NT2/D1 (cell line): ENCODE measurements around the gene TNS3.

ENCODE experiments used
- DNase-seq: peaks from one replicate; pipeline ENCODE4 v3.0.0-alpha.2; 2011; ENCODE audit warnings: low read depth, low spot score
- H3K27me3 ChIP-seq: 2 replicates; pipeline ENCODE4 v1.6.0; 2011; ENCODE audit warnings: mild to moderate bottlenecking; ENCODE audit not compliant: insufficient read length, insufficient read depth
- H3K36me3 ChIP-seq: 2 replicates; pipeline ENCODE4 v1.6.1; 2011; ENCODE audit warnings: mild to moderate bottlenecking, low read length, mixed read lengths; ENCODE audit not compliant: insufficient read depth, insufficient read length
- H3K4me1 ChIP-seq: 2 replicates; pipeline ENCODE4 v1.5.1; 2011; ENCODE audit not compliant: insufficient read depth, insufficient read length
- H3K4me3 ChIP-seq: 2 replicates; pipeline ENCODE4 v1.5.1; 2011; ENCODE audit warnings: low read depth; ENCODE audit not compliant: insufficient read length
- H3K9ac ChIP-seq: 2 replicates; pipeline ENCODE4 v1.6.0; 2011; ENCODE audit warnings: low read depth; ENCODE audit not compliant: insufficient read length
- H3K9me3 ChIP-seq: 2 replicates; pipeline ENCODE4 v1.5.1; 2011; ENCODE audit warnings: mild to moderate bottlenecking, low read length; ENCODE audit not compliant: insufficient read depth
- SUZ12 ChIP-seq: IDR thresholded peaks from 2 replicates; pipeline ENCODE4 v1.6.1; 2011; ENCODE audit not compliant: insufficient read length, insufficient read depth; ENCODE audit errors: extremely low read depth
- YY1 ChIP-seq: IDR thresholded peaks from 2 replicates; pipeline ENCODE4 v1.6.1; 2011; ENCODE audit not compliant: insufficient read length, insufficient read depth
- ZNF274 ChIP-seq: IDR thresholded peaks from 2 replicates; pipeline ENCODE4 v1.6.1; 2011; ENCODE audit warnings: mild to moderate bottlenecking, low read depth, low read length

TNS3 gene

DNA sequence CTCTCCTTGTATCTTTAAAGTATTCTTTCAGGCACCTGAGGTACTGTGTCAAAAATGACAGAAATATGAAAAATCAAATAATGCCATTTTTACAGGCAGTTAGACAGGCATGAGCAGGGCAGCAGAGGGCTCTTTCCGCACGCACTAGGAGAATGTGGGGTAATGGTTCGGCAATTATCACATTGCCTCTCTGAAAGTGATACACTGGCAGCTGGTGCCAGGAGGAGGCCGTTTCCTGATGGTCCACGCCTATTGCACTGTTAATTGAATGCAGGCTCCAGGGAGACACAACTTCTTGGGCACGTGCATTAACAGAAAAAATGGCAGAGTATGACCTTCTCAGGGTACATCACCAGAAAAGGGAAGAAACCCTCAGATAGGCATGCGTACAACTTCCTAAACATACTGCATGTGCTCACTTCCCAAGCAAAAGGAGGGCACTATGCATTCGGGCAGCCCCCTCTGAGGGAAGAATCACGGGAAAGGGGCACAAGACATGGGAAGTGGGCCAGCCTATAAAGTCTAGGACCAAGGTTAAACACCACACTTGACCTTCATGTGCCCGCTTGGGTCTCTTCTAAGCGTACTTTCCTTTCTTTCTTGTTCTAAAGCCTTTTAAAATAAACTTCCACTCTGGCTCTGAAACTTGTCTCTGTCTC is 161.7 kb downstream of the TNS3 start:
- H3K4me1 ChIP-seq: peaks cover 5% of the 10 kb centered on the region
- no peak for DNase-seq

DNA sequence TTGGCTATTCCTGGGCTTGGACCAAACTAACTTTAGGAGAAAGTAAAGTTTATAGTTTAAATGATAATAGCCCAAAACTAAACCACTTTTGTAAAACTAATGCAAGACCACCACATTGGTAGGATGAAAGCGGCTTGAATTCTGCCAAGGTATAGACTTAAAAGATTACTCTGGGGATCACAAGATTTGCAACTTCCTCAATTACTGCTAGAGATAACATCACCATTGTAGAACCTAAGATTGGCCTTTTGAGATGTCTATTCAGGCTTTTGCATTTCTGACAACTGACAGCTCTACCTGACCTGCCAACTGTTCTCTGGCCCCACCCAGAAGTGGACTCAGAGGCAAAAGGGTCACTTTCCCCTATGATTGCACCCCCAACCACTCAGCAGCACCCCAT is 162.4 kb downstream of the TNS3 start:
- Histone ChIP-seq H3K4me1 (peaks cover 5% of the 10 kb centered on the region), H3K4me3 (no peak overlapping the region), H3K9me3 (peaks cover 18% of the 10 kb centered on the region; the same call in 1 of the 2 replicates), H3K9ac (no peak overlapping the region), H3K27me3 (no peaks in the 10 kb centered on the region), H3K36me3 (peaks cover 88% of the 10 kb centered on the region)
- TF ChIP-seq SUZ12: no peak
- TF ChIP-seq YY1: no peak
- TF ChIP-seq ZNF274: no peak
- DNase-seq: no peak

More for the DNA sequence above, 161.7 kb downstream of the TNS3 start:
- H3K9me3 ChIP-seq: peaks cover 18% of the 10 kb centered on the region; the same call in 1 of the 2 replicates
- no peaks in the 10 kb centered on the region for H3K27me3 ChIP-seq
- H3K9ac ChIP-seq: no peak overlapping the region
- TF ChIP-seq SUZ12 (no peak), ZNF274 (no peak), YY1 (no peak)
- peaks cover 86% of the 10 kb centered on the region for H3K36me3 ChIP-seq
- H3K4me3 ChIP-seq: no peak overlapping the region

DNA sequence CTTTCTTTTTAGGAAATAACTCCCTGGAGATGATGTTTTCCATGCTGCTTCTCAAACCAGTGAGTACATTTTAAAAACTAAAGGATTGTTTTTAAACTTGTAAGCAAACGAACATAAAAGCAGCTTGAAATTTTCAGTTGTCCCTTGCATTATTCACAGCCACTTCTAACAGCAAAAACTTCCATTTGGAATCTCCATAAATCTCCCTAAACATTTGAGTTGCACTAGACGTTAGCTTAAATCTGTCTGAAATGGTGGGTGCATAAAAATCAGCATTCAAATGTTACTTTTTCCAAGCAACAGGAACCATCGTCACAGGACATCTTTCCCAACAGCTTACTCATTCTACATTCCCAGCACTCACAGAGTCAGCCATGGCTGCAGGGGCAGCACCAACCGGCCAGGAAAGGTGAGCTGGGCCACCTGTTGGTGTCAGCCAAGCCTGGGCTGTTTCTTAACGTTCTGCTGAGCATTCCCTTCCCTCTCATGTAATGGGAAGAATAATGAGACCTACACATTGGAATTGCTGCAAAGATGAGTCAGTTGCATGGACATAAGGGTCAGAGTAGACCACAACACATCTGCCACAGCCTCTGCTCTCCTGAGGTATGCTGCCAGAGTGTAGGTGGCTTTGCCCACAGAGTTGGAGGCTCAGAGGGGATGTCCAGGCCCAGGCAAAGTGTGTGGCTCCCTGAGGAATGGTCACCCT is 163.2 kb downstream of the TNS3 start:
- peaks cover 88% of the 10 kb centered on the region for H3K36me3 ChIP-seq

DNA sequence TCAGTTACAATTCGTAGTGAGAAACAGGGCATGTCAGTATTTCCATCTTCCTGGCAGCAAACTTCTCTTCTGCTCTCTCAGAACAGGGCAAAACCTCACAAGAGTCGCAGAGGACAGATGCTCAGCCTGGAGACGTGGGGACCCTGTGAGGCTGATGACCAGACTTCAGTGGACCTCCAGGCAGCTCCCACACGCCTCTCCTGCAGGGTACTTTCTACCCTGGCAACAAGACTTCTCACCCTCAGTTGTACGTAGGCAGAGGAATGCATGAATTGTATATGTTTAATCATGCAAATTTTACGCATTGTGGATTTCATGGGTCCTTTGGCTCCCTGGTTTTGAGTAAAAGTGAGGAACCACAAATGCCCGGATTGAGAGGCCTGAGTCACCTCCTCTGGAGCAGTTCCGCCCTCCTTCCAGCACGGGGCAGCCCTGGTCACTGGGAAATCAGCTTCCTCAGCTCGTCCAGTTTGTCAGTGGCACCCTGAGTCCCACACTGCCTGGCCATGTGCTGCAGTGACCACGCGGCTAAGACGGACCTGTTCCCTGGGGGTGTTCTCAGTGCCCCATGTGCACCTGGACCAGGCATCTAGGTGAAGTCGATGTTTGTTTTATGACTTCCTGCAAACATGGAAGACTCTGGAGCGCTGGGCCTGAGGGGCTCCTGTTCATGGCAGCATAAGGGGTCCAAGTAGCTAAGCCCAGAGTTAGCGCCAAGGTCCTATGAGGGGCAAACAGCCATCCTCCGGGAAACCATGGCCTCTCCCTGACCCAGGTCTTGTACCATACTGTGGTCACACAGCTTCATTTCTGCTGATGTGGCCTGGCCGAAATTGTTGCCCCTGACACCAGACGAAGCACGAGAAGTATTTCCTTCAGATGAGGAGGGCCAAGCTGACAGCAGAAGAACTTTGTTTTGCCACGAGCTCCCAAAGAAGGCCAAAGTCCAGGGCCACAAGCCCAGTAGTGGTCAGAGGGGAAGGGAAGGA is 165.1 kb downstream of the TNS3 start:
- Histone ChIP-seq H3K9ac (no peak overlapping the region), H3K4me1 (peaks cover 5% of the 10 kb centered on the region), H3K36me3 (peaks cover 85% of the 10 kb centered on the region), H3K27me3 (no peaks in the 10 kb centered on the region), H3K9me3 (peaks cover 18% of the 10 kb centered on the region; the same call in 1 of the 2 replicates), H3K4me3 (no peak overlapping the region)
- TF ChIP-seq ZNF274 (no peak), YY1 (no peak), SUZ12 (no peak)
- DNase-seq: no peak

More for the DNA sequence above, 163.2 kb downstream of the TNS3 start:
- no peak overlapping the region for H3K4me3 ChIP-seq
- H3K27me3 ChIP-seq: no peaks in the 10 kb centered on the region
- H3K9me3 ChIP-seq: peaks cover 18% of the 10 kb centered on the region; the same call in 1 of the 2 replicates
- H3K9ac ChIP-seq: no peak overlapping the region
- peaks cover 5% of the 10 kb centered on the region for H3K4me1 ChIP-seq
- TF ChIP-seq SUZ12 (no peak), ZNF274 (no peak), YY1 (no peak)
- no peak for DNase-seq

DNA sequence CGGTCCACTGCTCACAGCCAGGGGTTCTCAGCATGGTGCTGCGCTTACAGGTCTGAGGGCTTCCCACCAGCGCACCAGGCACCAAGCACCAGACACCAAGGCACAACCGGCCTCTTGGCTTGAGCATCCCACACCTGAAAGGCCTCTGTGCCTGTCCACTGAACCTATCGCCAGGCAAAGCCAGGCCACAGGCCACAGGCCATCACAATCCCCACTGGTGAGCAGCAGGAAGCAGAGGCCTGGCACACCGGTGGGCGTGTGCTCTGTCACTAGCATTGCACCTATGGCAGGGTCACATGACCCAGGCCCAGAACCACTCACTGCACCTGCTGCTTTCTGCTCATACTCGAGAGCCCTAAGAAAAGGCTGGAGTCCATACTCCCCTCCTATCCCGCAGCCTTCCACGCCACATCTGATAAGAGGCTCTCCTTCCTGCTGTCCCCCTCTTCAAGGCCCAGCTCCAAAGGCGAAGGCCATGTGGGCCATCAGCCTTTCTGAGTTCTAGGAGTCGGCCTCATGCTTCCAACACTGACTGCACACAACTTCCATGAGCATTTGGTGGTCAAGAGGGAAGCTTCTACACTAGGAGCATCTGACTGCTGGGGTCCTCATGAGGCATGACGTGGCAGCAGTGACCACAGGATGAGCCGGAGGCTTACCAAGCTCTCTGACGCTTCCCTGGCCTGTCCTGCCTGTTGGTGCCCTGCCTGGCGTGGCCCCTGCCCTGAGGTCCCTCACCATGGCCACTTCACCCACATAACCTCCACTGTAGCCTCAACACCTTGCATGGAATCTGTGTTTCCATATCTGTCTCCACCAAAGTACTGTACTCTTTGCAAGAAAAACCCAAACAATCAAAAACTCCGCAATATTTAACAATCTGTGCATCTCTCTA is 166.3 kb downstream of the TNS3 start:
- H3K9me3 ChIP-seq: peaks cover 10% of the 10 kb centered on the region; the same call in 1 of the 2 replicates
- H3K4me3 ChIP-seq: no peak overlapping the region
- H3K27me3 ChIP-seq: no peaks in the 10 kb centered on the region
- no peak overlapping the region for H3K9ac ChIP-seq
- H3K4me1 ChIP-seq: peaks cover 5% of the 10 kb centered on the region
- TF ChIP-seq SUZ12 (no peak), ZNF274 (no peak), YY1 (no peak)
- no peak for DNase-seq
- peaks cover 84% of the 10 kb centered on the region for H3K36me3 ChIP-seq
